ENCODE measurements around the gene RHNO1.
A peak's percentile ranks its signal among the peaks of the same experiment; 100 is the strongest.

Gene RHNO1

GRCh38 chr12:2879853-2880252, 2.8 kb downstream of the RHNO1 start:
- FAIRE-seq (no peak), DNase-seq (ENCODE audit: insufficient read length, low spot score) (no peak)
- TF ChIP-seq CTCF (IDR thresholded peaks at IDR 0.05; ENCODE audit: insufficient read depth, missing control alignments) = no peak

GRCh38 chr12:2884810-2885209, 7.8 kb downstream of the RHNO1 start:
- DNase-seq (ENCODE audit: insufficient read length, low spot score) (no peak), FAIRE-seq (no peak)
- TF ChIP-seq CTCF (IDR thresholded peaks at IDR 0.05; ENCODE audit: insufficient read depth, missing control alignments) = no peak

- no peak for DNase-seq (ENCODE audit: insufficient read length, low spot score)
- FAIRE-seq = no peak
- no peak for TF ChIP-seq CTCF (IDR thresholded peaks at IDR 0.05; ENCODE audit: insufficient read depth, missing control alignments)
Measured at GRCh38 chr12:2886768-2887450, 9.9 kb downstream of the RHNO1 start.

GRCh38 chr12:2890001-2890387, 13.0 kb downstream of the RHNO1 start:
- FAIRE-seq = no peak
- no peak for DNase-seq (ENCODE audit: insufficient read length, low spot score)
- no peak for TF ChIP-seq CTCF (IDR thresholded peaks at IDR 0.05; ENCODE audit: insufficient read depth, missing control alignments)

GRCh38 chr12:2890388-2891239, 13.6 kb downstream of the RHNO1 start, which contains the start of gene TULP3:
TSS of gene TULP3 (plus strand) at chr12:2890891. CDS start at chr12:2890948, 57 bp downstream.
- FAIRE-seq (no peak), DNase-seq (ENCODE audit: insufficient read length, low spot score) (peak; percentile 94)
- TF ChIP-seq CTCF (IDR thresholded peaks at IDR 0.05; ENCODE audit: insufficient read depth, missing control alignments) = no peak

GRCh38 chr12:2891240-2892053, 14.4 kb downstream of the RHNO1 start:
- no peak for FAIRE-seq
- no peak for DNase-seq (ENCODE audit: insufficient read length, low spot score)
- no peak for TF ChIP-seq CTCF (IDR thresholded peaks at IDR 0.05; ENCODE audit: insufficient read depth, missing control alignments)

Measured in D721Med (cell line).